WTC11 (cell line): ENCODE results near the gene ESPN. TPM values are rescaled to one million over a fixed set of nuclear protein-coding genes. Genes with fewer than 3 reads are reported as not detected.

Experiments used
- CBFB ChIP-seq: sonication (generic); formaldehyde crosslinking; IDR thresholded peaks from 2 replicates; pipeline ENCODE4 v1.8.1; 2022; ENCODE audit warnings: mild to moderate bottlenecking, low read depth, missing genetic modification reagents
- CTCF ChIP-seq: fragments of 200-600 bp; IDR thresholded peaks from 2 replicates; pipeline ENCODE4 v1.8.0; 2022; ENCODE audit warnings: antibody characterized with exemption
- E2F1 ChIP-seq: sonication (generic); formaldehyde crosslinking; IDR thresholded peaks from 2 replicates; pipeline ENCODE4 v1.8.0; 2022; ENCODE audit warnings: mild to moderate bottlenecking, missing genetic modification reagents
- E2F5 ChIP-seq: sonication (generic); formaldehyde crosslinking; IDR thresholded peaks from 2 replicates; pipeline ENCODE4 v1.8.1; 2022; ENCODE audit warnings: mild to moderate bottlenecking, moderate library complexity, missing genetic modification reagents
- EMX1 ChIP-seq: fragments of 250-450 bp; sonication (Bioruptor Pico); IDR thresholded peaks from 2 replicates; pipeline ENCODE4 v1.8.0; 2021; ENCODE audit warnings: mild to moderate bottlenecking
- FOXK1 ChIP-seq: sonication (generic); formaldehyde crosslinking; IDR thresholded peaks from 2 replicates; pipeline ENCODE4 v1.8.0; 2022; ENCODE audit warnings: mild to moderate bottlenecking, moderate library complexity, missing genetic modification reagents
- FOXP4 ChIP-seq: sonication (generic); formaldehyde crosslinking; IDR thresholded peaks from 2 replicates; pipeline ENCODE4 v1.8.0; 2022; ENCODE audit warnings: mild to moderate bottlenecking, missing genetic modification reagents
- GABPB1 ChIP-seq: sonication (generic); formaldehyde crosslinking; IDR thresholded peaks from 2 replicates; pipeline ENCODE4 v1.8.1; 2023; ENCODE audit warnings: mild to moderate bottlenecking, missing genetic modification reagents
- GRHL2 ChIP-seq: fragments of 250-450 bp; sonication (Bioruptor Pico); IDR thresholded peaks from 2 replicates; pipeline ENCODE4 v1.8.0; 2022; ENCODE audit warnings: mild to moderate bottlenecking, moderate library complexity; ENCODE audit not compliant: insufficient replicate concordance, severe bottlenecking
- HMGXB4 ChIP-seq: sonication (generic); formaldehyde crosslinking; IDR thresholded peaks from 2 replicates; pipeline ENCODE4 v1.8.1; 2023; ENCODE audit warnings: mild to moderate bottlenecking, moderate library complexity, missing genetic modification reagents
- IRF2 ChIP-seq: sonication (generic); formaldehyde crosslinking; IDR thresholded peaks from 2 replicates; pipeline ENCODE4 v1.8.0; 2022; ENCODE audit warnings: low read depth, missing genetic modification reagents, borderline replicate concordance
- KAT7 ChIP-seq: sonication (generic); formaldehyde crosslinking; IDR thresholded peaks from 2 replicates; pipeline ENCODE4 v1.8.1; 2023; ENCODE audit warnings: missing genetic modification reagents, mild to moderate bottlenecking, borderline replicate concordance
- MAX ChIP-seq: sonication (generic); formaldehyde crosslinking; IDR thresholded peaks from 2 replicates; pipeline ENCODE4 v1.8.0; 2022; ENCODE audit warnings: mild to moderate bottlenecking, missing genetic modification reagents
- MXD4 ChIP-seq: fragments of 250-450 bp; sonication (Bioruptor Pico); IDR thresholded peaks from 2 replicates; pipeline ENCODE4 v1.8.0; 2021; ENCODE audit warnings: mild to moderate bottlenecking, moderate library complexity, borderline replicate concordance
- NFE2L1 ChIP-seq: sonication (generic); formaldehyde crosslinking; IDR thresholded peaks from 2 replicates; pipeline ENCODE4 v1.8.1; 2023; ENCODE audit warnings: missing genetic modification reagents
- PRRX2 ChIP-seq: fragments of 250-450 bp; sonication (Bioruptor Pico); IDR thresholded peaks from 2 replicates; pipeline ENCODE4 v1.8.0; 2021; ENCODE audit warnings: mild to moderate bottlenecking
- TP53 ChIP-seq: sonication (generic); formaldehyde crosslinking; IDR thresholded peaks from 2 replicates; pipeline ENCODE4 v1.8.1; 2023; ENCODE audit warnings: mild to moderate bottlenecking, missing genetic modification reagents
- USF1 ChIP-seq: sonication (generic); formaldehyde crosslinking; IDR thresholded peaks from 2 replicates; pipeline ENCODE4 v1.8.0; 2022; ENCODE audit warnings: mild to moderate bottlenecking, missing genetic modification reagents
- ZMAT4 ChIP-seq: fragments of 250-450 bp; sonication (Bioruptor Pico); IDR thresholded peaks from 2 replicates; pipeline ENCODE4 v1.9.0; 2021; ENCODE audit warnings: mild to moderate bottlenecking
- ZNF138 ChIP-seq: sonication (generic); formaldehyde crosslinking; conservative IDR thresholded peaks from 2 replicates; pipeline ENCODE4 v1.8.1; 2022; ENCODE audit warnings: mild to moderate bottlenecking, moderate library complexity, missing genetic modification reagents
- ZNF219 ChIP-seq: sonication (generic); formaldehyde crosslinking; IDR thresholded peaks from 2 replicates; pipeline ENCODE4 v1.8.0; 2023; ENCODE audit warnings: missing genetic modification reagents, mild to moderate bottlenecking, borderline replicate concordance
- ZNF263 ChIP-seq: sonication (generic); formaldehyde crosslinking; IDR thresholded peaks from 2 replicates; pipeline ENCODE4 v1.8.1; 2022; ENCODE audit warnings: low read depth, mild to moderate bottlenecking, moderate library complexity, missing genetic modification reagents
- ZNF281 ChIP-seq: sonication (generic); formaldehyde crosslinking; IDR thresholded peaks from 2 replicates; pipeline ENCODE4 v1.8.0; 2023; ENCODE audit warnings: mild to moderate bottlenecking, missing genetic modification reagents
- ZNF396 ChIP-seq: fragments of 250-450 bp; sonication (Bioruptor Pico); IDR thresholded peaks from 2 replicates; pipeline ENCODE4 v1.8.0; 2021; ENCODE audit warnings: mild to moderate bottlenecking, moderate library complexity, borderline replicate concordance
- total RNA-seq: library from RNA; stranded (reverse); gene quantifications from 3 replicates; pipeline ENCODE4 v1.2.3, GENCODE V29; 2021

Gene ESPN
- total RNA-seq, 1 experiment from 2014 or later: 46.1 TPM

GRCh38 chr1:6447818-6448748 is 23.5 kb downstream of the ESPN start (continued):
- TF ChIP-seq E2F1: no peak
- TF ChIP-seq ZNF263 (CRISPR knock-in tag): no peak
- TF ChIP-seq IRF2 (CRISPR knock-in tag): no peak
- no peak for TF ChIP-seq ZNF396 (CRISPR knock-in tag)
- TF ChIP-seq USF1: no peak
- 0 out of 2 replicates have a peak, but pooled peaks have one; percentile 9 for TF ChIP-seq E2F5
- no peak for TF ChIP-seq MXD4 (CRISPR knock-in tag)
- TF ChIP-seq KAT7 (CRISPR knock-in tag): no peak
- peak; percentile 13; the same call in 1 of the 2 replicates for TF ChIP-seq GABPB1 (CRISPR knock-in tag)
- TF ChIP-seq GRHL2: no peak
- TF ChIP-seq CBFB (CRISPR knock-in tag): no peak
- no peak for TF ChIP-seq EMX1
- no peak for TF ChIP-seq HMGXB4 (CRISPR knock-in tag)
- no peak for TF ChIP-seq PRRX2
- 0 out of 2 replicates have a peak, but pooled peaks have one; percentile 58 for TF ChIP-seq MAX (CRISPR knock-in tag)
- no peak for TF ChIP-seq FOXP4 (CRISPR knock-in tag)
- TF ChIP-seq ZNF219: no peak
- TF ChIP-seq ZMAT4: no peak
- TF ChIP-seq ZNF138 (CRISPR knock-in tag): no peak
- TF ChIP-seq CTCF: peak; percentile 20; the same call in 1 of the 2 replicates
- no peak for TF ChIP-seq NFE2L1 (CRISPR knock-in tag)
- no peak for TF ChIP-seq ZNF281 (CRISPR knock-in tag)
- no peak; the same call in 1 of the 2 replicates for TF ChIP-seq FOXK1 (CRISPR knock-in tag)
- no peak for TF ChIP-seq TP53 (CRISPR knock-in tag)
